HG03135 (cell line): Measurements from ENCODE around the gene NPIPB8.
A peak's percentile ranks its signal among the peaks of the same experiment; 100 is the strongest.
"Not testable (repeated sequence)": the region's sequence is repeated elsewhere in the genome, so short reads cannot be mapped to it uniquely, and the experiment has no call there.

Experiments
- ATAC-seq: cut with Tn5 transposase; IDR thresholded peaks from one replicate; pipeline ENCODE4 v1.9.1; 2021; ENCODE audit warnings: mild to moderate bottlenecking, moderate library complexity; ENCODE audit not compliant: unreplicated experiment

The NPIPB8 gene

GRCh38 chr16:28606291-28607115 is 31.4 kb upstream of the NPIPB8 start:
- no peak for ATAC-seq

DNA sequence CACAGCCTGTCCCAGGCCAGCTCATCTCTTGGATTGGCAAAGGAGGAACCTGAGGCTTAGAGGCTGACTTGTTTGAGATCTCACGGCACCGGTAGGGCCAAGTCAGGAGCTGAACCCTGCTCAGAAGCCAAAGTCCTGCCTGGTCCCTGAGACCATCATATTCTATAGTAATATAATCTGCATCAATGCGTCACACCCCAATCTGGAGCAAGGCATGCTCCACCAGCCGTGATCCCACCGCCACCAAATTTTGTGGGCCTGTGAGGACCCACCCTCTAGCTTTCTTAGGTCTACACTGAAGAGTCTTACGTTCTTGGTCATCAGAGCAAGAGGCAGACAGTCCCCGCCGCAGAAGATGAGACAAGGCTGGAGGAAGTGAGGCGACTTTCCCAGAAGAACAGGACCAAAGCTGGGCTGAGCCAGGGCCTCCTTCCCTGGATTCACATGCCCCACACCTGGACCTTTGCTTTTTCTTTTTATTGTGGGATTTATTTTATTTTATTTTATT is 30.7 kb upstream of the NPIPB8 start:
- ATAC-seq: no peak

DNA sequence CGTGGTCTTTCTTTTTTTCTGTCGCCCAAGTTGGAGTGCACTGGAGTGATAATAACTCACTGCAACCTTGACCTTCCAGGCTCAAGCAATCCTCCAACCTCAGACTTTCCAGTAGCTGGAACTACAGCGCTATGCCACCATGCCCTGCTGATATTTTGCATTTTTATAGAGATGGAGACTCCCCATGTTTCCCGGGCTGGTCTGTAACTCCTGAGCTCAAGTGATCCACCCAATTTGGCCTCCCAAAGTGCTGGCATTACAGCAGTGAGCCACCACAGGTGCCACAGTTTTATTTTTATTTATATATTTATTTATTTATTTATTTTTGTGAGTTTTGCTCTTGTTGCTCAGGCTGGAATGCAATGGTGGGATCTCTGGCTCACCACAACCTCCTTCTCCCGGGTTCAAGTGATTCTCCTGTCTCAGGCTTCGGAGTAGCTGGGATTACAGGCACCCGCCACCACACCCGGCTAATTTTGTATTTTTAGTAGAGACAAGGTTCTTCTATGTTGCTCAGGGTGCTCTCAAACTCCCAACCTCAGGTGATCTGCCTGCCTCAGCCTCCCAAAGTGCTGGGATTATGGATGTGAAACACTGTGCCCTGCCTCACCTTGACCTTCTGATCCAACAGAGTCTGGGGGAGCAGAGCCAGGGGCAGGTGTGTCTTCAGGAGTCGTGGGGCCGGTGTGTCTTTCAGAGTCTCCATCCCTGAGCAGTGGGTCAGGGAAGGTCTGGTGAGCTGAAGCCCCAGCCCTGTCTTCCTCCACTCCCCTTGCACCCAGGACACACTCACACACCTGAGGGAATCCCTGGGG is 30.0 kb upstream of the NPIPB8 start:
- ATAC-seq: not testable (repeated sequence)

DNA sequence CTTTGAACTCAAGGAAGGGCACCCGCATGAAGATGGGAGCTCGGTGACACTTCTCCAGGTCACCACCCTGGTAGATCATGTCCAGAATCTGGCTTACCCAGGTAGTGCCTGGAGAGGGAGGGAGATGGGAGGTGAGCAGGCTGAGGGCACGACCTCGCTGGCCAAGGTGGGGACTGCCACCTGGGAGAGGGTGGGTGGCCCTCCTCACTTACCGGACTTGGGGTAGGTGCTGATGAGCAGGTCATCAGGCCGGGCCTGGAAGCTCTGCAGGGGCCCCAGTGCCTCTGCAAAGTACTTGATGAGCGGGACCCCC is 29.4 kb upstream of the NPIPB8 start:
- not testable (repeated sequence) for ATAC-seq

GRCh38 chr16:28608867-28609596 is 28.8 kb upstream of the NPIPB8 start:
- ATAC-seq: not testable (repeated sequence)

DNA sequence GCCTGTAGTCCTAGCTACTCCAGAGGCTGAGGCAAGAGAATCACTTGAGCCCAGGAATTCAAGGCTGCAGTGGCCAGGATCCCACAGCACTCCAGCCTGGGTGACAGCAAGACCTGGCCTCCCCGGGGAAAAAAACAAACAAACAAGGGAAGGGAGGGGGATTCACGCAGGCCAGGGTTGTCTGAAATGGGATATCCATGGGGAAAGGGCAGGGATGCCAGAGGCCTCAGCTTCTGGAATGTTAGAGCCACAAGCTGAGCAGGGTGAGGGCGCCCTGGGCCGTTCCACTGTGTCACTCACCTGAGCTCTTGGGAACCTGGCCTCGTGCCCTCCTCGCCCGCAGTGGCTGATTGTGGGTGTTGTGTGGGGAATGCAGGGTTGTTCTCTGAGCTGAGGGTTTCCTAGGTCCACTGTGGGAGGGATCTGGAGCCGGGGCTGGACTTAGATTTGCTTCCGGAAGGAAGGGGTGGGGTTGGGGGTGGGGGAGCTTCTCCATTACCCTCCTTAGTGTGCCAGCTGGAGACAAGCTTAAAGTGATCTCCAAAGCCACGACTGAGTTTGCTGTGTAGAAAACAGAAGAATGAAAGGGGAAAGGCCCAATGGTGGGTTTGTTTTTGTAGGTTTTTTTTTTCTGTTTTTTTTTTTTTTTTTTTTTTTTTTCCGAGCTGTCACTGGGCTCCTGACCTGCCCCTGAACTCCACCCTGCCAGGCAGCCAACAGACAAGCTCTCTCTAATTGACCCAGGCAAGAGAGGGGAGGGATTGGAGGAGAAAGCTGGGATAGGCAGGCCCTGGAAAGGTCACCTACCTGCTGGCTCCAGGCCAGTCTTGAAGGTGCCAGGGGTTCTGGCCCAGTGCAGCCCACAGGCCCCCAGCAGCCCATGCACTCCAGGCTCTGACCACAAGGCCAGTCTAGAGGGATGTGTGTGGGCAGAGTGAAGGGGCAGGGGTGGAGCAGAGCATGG is 28.0 kb upstream of the NPIPB8 start, which contains the start of gene SULT1A1:
Gene SULT1A1 (minus strand): TSS at position 414 of the 964 bp plus-strand sequence. CDS start 1,189 bp downstream, outside the sequence.
- no peak for ATAC-seq

DNA sequence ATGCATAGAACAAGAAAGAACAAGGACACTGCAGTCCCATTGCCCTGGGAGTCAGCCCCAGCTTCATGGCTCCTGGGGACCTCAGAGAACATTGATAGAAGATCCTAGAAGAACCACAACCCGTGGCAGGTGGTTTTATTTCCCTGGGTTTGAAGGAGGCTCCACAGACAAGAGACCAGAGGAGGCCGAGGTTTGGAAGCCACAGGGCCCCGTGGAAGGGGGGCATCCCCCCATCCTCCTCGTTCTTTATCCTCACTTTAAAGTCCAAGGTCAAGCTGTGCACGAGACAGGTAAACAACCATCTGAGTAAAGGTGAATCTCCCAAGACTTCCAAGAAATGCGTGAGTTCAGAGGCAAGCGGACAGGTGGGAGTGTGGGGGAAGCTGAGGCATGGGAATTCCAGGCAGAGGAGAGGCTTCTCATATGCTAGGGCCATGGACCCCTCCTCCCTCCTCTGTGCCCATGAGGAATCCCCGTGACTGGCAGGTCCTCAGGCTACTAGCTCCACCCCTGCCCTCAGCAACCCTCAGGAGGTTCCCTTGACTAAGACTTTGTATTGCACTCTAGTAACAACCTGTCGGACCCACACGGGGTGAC is 27.2 kb upstream of the NPIPB8 start:
- no peak for ATAC-seq

- ATAC-seq: peak; percentile 64
Measured at GRCh38 chr16:28612359-28613280, 25.2 kb upstream of the NPIPB8 start.

- ATAC-seq: not testable (repeated sequence)
Measured at GRCh38 chr16:28613912-28614311, 24.0 kb upstream of the NPIPB8 start.

DNA sequence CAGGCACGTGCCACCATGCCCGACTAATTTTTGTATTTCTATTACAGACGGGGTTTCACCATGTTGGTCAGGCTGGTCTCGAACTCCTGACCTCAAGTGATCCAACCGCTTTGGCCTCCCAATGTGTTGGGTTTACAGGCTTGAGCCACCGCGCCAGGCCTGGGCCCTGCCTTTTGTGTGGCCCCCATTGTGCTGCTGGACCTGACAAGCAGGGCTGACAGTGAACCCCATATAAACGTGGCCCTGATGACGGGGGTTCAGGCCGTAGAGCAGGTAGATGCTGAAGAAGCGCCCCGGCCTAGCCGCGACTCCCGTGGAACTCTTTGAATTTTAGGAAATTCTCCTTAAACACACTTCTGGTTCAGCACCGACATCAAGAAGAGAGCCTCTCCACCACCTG is 23.3 kb upstream of the NPIPB8 start:
- ATAC-seq: not testable (repeated sequence)

- ATAC-seq: not testable (repeated sequence)
Measured at GRCh38 chr16:28615486-28616223, 22.2 kb upstream of the NPIPB8 start.

DNA sequence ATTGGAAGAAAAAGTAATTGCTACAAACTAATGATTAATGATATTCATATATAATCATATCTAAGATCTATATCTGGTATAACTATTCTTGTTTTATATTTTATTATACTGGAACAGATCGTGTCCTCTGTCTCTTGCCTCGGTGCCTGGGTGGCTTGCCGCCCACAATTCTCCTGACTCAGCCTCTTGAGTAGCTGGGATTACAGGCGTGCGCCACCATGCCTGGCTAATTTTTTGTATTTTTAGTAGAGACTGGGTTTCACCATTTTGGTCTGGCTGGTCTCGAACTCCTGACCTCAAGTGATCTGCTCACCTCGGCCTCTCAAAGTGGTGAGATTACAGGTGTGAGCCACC is 21.7 kb upstream of the NPIPB8 start:
- not testable (repeated sequence) for ATAC-seq

- ATAC-seq: no peak
Measured at GRCh38 chr16:28616636-28617035, 21.2 kb upstream of the NPIPB8 start.

GRCh38 chr16:28617874-28618273 is 20.0 kb upstream of the NPIPB8 start:
- no peak for ATAC-seq

DNA sequence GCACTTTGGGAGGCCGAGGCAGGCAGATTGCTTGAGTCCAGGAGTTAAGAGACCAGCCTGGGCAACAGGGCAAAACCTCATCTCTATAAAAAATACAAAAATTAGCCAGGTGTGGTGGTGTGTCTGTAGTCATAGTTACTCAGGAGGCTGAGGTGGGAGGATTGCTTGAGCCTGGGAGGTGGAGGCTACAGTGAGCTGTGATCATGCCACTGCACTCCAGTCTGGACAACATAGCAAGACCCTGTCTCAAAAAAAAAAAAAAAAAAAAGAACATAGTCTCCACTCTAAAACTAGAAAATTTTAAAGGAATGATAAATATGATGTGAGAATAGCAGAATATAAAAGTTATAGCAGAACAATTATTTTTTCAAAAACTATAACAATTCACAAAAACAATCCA is 17.5 kb upstream of the NPIPB8 start:
- ATAC-seq: not testable (repeated sequence)

GRCh38 chr16:28621481-28622155 is 16.2 kb upstream of the NPIPB8 start:
- no peak for ATAC-seq

GRCh38 chr16:28622532-28623171 is 15.2 kb upstream of the NPIPB8 start:
- ATAC-seq: not testable (repeated sequence)
